GM21381 (cell line): ENCODE measurements around the gene ELMO2.

ENCODE experiments used
- ATAC-seq: cut with Tn5 transposase; IDR thresholded peaks from one replicate; pipeline ENCODE4 v1.9.1; 2021; ENCODE audit warnings: mild to moderate bottlenecking, moderate library complexity; ENCODE audit not compliant: unreplicated experiment

Gene ELMO2

GRCh38 chr20:46406200-46406985 is at the start of gene ELMO2:
Gene ELMO2, minus strand, starts transcription at chr20:46406615. Its CDS starts 12,133 bp downstream, at chr20:46394482.
- peak; percentile 90 for ATAC-seq

- no peak for ATAC-seq
Measured at GRCh38 chr20:46455729-46456128, 49.3 kb upstream of the ELMO2 start.

DNA sequence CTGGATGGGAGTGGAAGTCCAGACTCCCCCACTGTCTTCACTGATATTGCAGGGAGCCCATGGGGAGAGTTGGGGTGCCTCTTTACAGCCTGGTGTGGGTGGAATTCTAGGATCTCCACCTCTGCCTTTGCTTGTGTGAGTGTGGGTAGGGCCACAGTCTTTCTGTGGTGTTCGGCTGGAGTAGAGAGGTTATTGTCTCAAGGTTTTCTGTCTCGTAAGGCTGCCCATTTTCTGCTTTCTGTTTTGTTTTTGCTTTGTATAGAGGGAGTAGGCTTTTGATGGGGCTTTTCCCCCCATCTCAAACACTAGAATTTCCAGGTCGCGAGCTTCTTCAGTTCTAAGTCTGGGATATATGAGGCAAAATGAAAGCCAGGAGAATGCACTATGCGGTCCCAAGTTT is 40.4 kb upstream of the ELMO2 start:
- ATAC-seq = no peak

- no peak for ATAC-seq
Measured at GRCh38 chr20:46439837-46440236, 33.4 kb upstream of the ELMO2 start.

DNA sequence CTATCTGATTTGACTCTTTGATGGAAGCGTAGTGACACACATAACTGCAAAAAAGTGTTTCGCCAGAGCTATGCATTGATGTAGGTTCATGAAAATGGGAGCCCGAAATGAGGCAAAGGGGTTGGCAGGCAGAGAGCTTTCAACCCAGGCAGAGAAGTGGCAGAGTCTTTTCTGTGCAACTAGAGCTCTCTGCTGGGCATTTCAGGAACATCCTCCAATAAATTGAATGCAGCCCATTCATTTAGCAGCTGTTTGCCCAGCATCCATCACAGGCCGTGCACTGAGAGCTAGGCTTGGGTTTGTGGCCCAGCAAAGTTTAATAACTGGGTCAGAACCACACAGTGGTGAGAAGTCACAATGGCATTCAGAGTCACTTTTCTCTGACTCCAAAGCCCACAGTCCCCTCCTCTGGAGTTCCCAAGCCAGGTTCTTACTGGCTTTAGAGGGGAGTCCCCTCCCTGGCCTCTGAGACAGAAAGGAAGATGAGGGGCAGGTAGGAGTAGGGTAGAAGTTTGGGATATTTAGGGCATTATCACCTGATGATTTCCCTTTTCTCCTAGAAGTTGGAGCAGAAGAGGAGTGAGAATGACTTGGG is 31.8 kb upstream of the ELMO2 start:
- no peak for ATAC-seq

DNA sequence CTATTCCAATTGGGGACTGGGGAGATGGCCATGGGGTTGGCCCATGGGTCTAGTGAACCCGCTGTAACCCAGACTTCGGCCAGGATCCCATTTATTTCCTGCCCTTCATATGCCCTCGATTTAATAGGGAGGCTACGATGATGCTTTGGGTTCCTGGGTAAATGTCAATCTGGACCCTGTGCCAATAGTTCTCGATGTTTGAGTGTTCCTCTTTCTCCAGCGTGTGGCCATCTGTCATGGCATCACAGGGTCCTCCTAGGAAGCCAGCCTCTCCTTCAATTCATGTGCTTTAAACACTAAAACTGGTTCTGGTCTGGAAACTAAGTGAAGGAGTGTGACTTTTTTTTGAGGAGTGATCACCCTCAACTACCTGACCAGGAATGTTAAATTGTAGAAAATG is 28.7 kb upstream of the ELMO2 start:
- no peak for ATAC-seq

DNA sequence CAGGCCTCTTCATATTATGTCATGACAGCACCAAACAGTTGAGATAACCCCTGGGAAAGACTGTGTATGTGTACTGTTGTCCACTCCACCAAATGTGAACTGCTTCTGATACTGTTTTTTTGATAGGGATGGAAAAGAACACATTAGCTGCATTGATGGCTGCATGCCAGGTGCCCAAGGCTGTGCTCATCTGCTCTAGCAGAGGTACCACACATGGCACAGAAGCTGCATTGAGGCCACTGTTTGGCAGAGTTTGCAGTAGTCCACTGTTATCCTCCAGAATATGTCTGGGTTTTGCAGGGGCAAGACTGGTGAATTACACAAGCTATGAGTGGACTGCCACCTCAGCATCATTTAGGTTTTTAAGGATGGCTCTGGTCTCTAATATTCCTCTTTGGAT is 28.2 kb upstream of the ELMO2 start:
- no peak for ATAC-seq

GRCh38 chr20:46433051-46433450 is 26.6 kb upstream of the ELMO2 start:
- no peak for ATAC-seq

- ATAC-seq = no peak
Measured at GRCh38 chr20:46430921-46431712, 24.7 kb upstream of the ELMO2 start.

GRCh38 chr20:46427384-46427783 is 21.0 kb upstream of the ELMO2 start:
- ATAC-seq = no peak

- ATAC-seq = no peak
Measured at GRCh38 chr20:46423882-46424482, 17.6 kb upstream of the ELMO2 start.

- no peak for ATAC-seq
Measured at GRCh38 chr20:46423342-46423741, 16.9 kb upstream of the ELMO2 start.

GRCh38 chr20:46420878-46421277 is 14.5 kb upstream of the ELMO2 start:
- ATAC-seq = no peak

- no peak for ATAC-seq
Measured at GRCh38 chr20:46419882-46420281, 13.5 kb upstream of the ELMO2 start.

DNA sequence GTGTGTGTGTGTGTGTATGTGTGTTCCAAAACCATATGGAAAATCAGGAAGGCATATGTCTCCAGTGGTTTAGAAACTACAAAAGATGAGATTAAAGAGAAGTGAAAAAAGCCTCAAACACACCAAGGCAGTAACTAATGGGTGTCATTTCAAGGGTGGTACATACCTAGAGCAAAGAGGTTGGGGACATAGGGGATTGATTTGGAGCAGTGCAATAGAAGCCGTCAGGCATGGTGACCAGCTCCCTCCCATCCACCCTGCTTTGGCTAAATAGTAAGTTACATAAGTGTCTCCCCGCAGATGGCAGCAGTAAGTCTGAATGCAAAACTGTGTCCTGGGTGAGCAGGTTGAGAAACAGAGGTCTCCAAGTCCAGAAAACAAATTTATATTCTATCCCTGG is 10.4 kb upstream of the ELMO2 start:
- no peak for ATAC-seq

GRCh38 chr20:46416421-46416820 is 10.0 kb upstream of the ELMO2 start:
- no peak for ATAC-seq

DNA sequence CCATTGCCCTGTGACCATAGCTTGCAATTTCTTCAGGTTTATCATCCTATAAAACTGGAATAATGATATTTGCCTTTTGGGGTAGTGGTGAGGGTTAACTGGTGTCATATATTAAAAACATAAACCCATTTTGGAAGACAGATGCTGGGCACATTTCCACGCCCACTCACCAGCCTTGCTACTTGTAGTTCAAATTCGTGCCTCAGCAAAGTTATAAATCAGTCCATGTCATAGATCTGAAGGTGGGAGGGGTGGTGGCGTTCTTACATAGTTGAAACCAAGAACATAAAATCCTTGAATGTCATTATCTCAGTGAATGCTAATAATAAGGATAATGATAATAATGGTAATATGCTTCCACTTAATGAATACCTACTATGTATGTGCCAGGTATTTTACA is 9.4 kb upstream of the ELMO2 start:
- no peak for ATAC-seq

GRCh38 chr20:46414608-46415007 is 8.2 kb upstream of the ELMO2 start:
- ATAC-seq = no peak

GRCh38 chr20:46411637-46412036 is 5.2 kb upstream of the ELMO2 start:
- no peak for ATAC-seq

DNA sequence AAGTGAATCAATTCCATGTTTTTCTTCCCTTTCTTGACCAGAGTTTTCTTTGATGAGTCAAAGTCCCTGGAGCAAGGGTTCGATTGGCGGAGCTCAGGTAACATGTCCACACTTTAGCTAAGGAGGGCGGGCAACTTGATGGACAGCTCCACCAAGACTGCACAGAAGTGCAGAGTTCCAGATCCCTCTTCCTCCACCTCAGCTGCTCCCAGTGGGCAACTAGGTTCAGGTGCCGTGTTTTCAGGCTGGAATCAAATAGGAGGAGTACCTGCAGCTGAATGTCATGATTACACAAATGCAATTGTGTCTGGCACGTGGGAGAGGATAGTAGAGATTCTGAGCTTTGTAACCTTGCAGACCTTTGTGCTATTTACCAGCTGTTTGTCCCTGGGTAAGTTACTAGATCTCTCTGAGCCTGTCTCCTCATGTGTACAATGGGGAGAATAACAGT is 1.9 kb upstream of the ELMO2 start:
- no peak for ATAC-seq

GRCh38 chr20:46407671-46407996 is 1.2 kb upstream of the ELMO2 start:
- no peak for ATAC-seq
